Fibroblast of skin of left quadriceps (primary cell): ENCODE data around the gene UBE2N.
A peak's percentile ranks its signal among the peaks of the same experiment; 100 is the strongest.

Experiments
- DNase-seq, 2 experiments: peaks; one replicate each; pipeline ENCODE4 v3.0.0-alpha.2; 2013; ENCODE audit warnings: low read depth in 2 of 2

UBE2N gene

GRCh38 chr12:93380480-93381121 is 61.1 kb downstream of the UBE2N start:
- DNase-seq = no peak

GRCh38 chr12:93379981-93380361 is 61.8 kb downstream of the UBE2N start:
- DNase-seq = no peak

- DNase-seq = no peak
Observed at GRCh38 chr12:93379326-93379980, 62.3 kb downstream of the UBE2N start.

- no peak for DNase-seq
Observed at GRCh38 chr12:93378998-93379325, 62.8 kb downstream of the UBE2N start.

GRCh38 chr12:93378196-93378997 is 63.4 kb downstream of the UBE2N start:
- peak in 1 of 2 experiments; percentile 50 for DNase-seq

GRCh38 chr12:93377252-93378195 is 64.2 kb downstream of the UBE2N start, which contains the start of gene NUDT4:
Gene NUDT4, plus strand, starts transcription at chr12:93377925. Its CDS starts 398 bp downstream, at chr12:93378323.
- peak; percentile 91 to 92 for DNase-seq

- DNase-seq = no peak
Observed at GRCh38 chr12:93376436-93377251, 65.1 kb downstream of the UBE2N start.

GRCh38 chr12:93375906-93376305 is 65.8 kb downstream of the UBE2N start:
- DNase-seq = no peak

- DNase-seq = no peak
Observed at GRCh38 chr12:93373961-93374656, 67.6 kb downstream of the UBE2N start.

GRCh38 chr12:93370947-93371346 is 70.8 kb downstream of the UBE2N start:
- no peak for DNase-seq

- no peak for DNase-seq
Observed at GRCh38 chr12:93369505-93369904, 72.2 kb downstream of the UBE2N start.

- DNase-seq = no peak
Observed at GRCh38 chr12:93368766-93369165, 73.0 kb downstream of the UBE2N start.

GRCh38 chr12:93366422-93366821 is 75.3 kb downstream of the UBE2N start:
- no peak for DNase-seq

GRCh38 chr12:93365616-93366405 is 75.9 kb downstream of the UBE2N start:
- DNase-seq = no peak

- DNase-seq = no peak
Observed at GRCh38 chr12:93363841-93364297, 77.9 kb downstream of the UBE2N start.

- no peak for DNase-seq
Observed at GRCh38 chr12:93361151-93361919, 80.4 kb downstream of the UBE2N start.

GRCh38 chr12:93360688-93361087 is 81.1 kb downstream of the UBE2N start:
- DNase-seq = no peak

- DNase-seq = no peak
Observed at GRCh38 chr12:93358821-93359220, 82.9 kb downstream of the UBE2N start.

GRCh38 chr12:93358058-93358457 is 83.7 kb downstream of the UBE2N start:
- no peak for DNase-seq
